HEK293T (cell line): ENCODE results near the gene TACC2.

ENCODE experiments used
- CTCF ChIA-PET: fragments of 350-600 bp; formaldehyde crosslinking; extraction: SDS; loops from one replicate; lab custom pipeline; 2021; ENCODE audit warnings: antibody characterized with exemption, inconsistent platforms; lab: Yijun Ruan, JAX
- POLR2A ChIA-PET: fragments of 350-600 bp; formaldehyde crosslinking; extraction: SDS; loops from one replicate; lab custom pipeline; 2020; ENCODE audit warnings: antibody characterized with exemption, inconsistent platforms; lab: Yijun Ruan, JAX
- DNase-seq: peaks from one replicate; pipeline ENCODE4 v3.0.0; 2012; ENCODE audit warnings: mixed read lengths; ENCODE audit errors: extremely low spot score
- ARNT ChIP-seq: fragments of 450-650 bp; IDR thresholded peaks from 2 replicates; pipeline ENCODE4 v1.6.1; 2017; ENCODE audit warnings: mild to moderate bottlenecking
- BHLHE40 ChIP-seq: fragments of 450-650 bp; IDR thresholded peaks from 2 replicates; pipeline ENCODE4 v1.6.1; 2016; ENCODE audit warnings: mild to moderate bottlenecking, moderate library complexity, borderline replicate concordance
- CTBP1 ChIP-seq: fragments of 450-650 bp; IDR thresholded peaks from 2 replicates; pipeline ENCODE4 v1.6.1; 2016; ENCODE audit warnings: borderline replicate concordance
- ELF4 ChIP-seq: fragments of 450-650 bp; IDR thresholded peaks from 2 replicates; pipeline ENCODE4 v1.6.1; 2017; ENCODE audit warnings: antibody characterized with exemption
- FOXA1 ChIP-seq: fragments of 450-650 bp; IDR thresholded peaks from 2 replicates; pipeline ENCODE4 v1.6.1; 2016; ENCODE audit warnings: mild to moderate bottlenecking
- FOXK2 ChIP-seq: fragments of 450-650 bp; IDR thresholded peaks from 2 replicates; pipeline ENCODE4 v1.6.1; 2016; ENCODE audit warnings: mild to moderate bottlenecking
- FOXM1 ChIP-seq: fragments of 450-650 bp; IDR thresholded peaks from 2 replicates; pipeline ENCODE4 v1.6.1; 2017; ENCODE audit warnings: mild to moderate bottlenecking, borderline replicate concordance
- HDGF ChIP-seq: fragments of 450-650 bp; IDR thresholded peaks from 2 replicates; pipeline ENCODE4 v1.6.1; 2017; ENCODE audit warnings: antibody characterized with exemption, borderline replicate concordance
- L3MBTL2 ChIP-seq: fragments of 450-650 bp; conservative IDR thresholded peaks from 2 replicates; pipeline ENCODE4 v1.6.1; 2016; ENCODE audit warnings: mild to moderate bottlenecking
- LEF1 ChIP-seq: fragments of 450-650 bp; IDR thresholded peaks from 2 replicates; pipeline ENCODE4 v1.6.1; 2017; ENCODE audit warnings: mild to moderate bottlenecking, borderline replicate concordance
- NFRKB ChIP-seq: fragments of 450-650 bp; IDR thresholded peaks from 2 replicates; pipeline ENCODE4 v1.6.1; 2016; ENCODE audit warnings: mild to moderate bottlenecking, moderate library complexity
- PKNOX1 ChIP-seq: fragments of 450-650 bp; IDR thresholded peaks from 2 replicates; pipeline ENCODE4 v1.6.1; 2016
- SP1 ChIP-seq: fragments of 450-650 bp; IDR thresholded peaks from 2 replicates; pipeline ENCODE4 v1.6.1; 2017
- SUZ12 ChIP-seq: fragments of 450-650 bp; IDR thresholded peaks from 2 replicates; pipeline ENCODE4 v1.6.1; 2016; ENCODE audit warnings: mild to moderate bottlenecking
- TARDBP ChIP-seq: fragments of 450-650 bp; IDR thresholded peaks from 2 replicates; pipeline ENCODE4 v1.6.1; 2016
- ZNF384 ChIP-seq: fragments of 450-650 bp; IDR thresholded peaks from 2 replicates; pipeline ENCODE4 v1.6.1; 2016

TACC2 gene

GRCh38 chr10:122207596-122207995, 218.6 kb downstream of the TACC2 start:
- ChIA-PET CTCF (interaction anchor here (0.8 kb wide), 1 partner anchor 12 kb away, joined by 4 read pairs; no protein-coding TSS in a partner anchor), POLR2A (no interaction called here)
- TF ChIP-seq CTBP1 (no peak), FOXK2 (no peak), ZNF384 (no peak), BHLHE40 (no peak), FOXA1 (no peak), SUZ12 (no peak), NFRKB (no peak), ELF4 (no peak), TARDBP (no peak), HDGF (no peak), ARNT (no peak), PKNOX1 (no peak), FOXM1 (no peak), SP1 (no peak), LEF1 (no peak)
- no peak for DNase-seq

GRCh38 chr10:122208571-122209430, 219.8 kb downstream of the TACC2 start:
- CTCF ChIA-PET, result no interaction called here
- POLR2A ChIA-PET, result no interaction called here
- no peak for DNase-seq
- TF ChIP-seq CTBP1, result no peak
- no peak for TF ChIP-seq FOXM1
- no peak for TF ChIP-seq ZNF384
- no peak for TF ChIP-seq BHLHE40
- TF ChIP-seq L3MBTL2, result no peak
- no peak for TF ChIP-seq NFRKB
- no peak for TF ChIP-seq FOXK2
- no peak for TF ChIP-seq ELF4
- no peak for TF ChIP-seq SP1
- TF ChIP-seq FOXA1, result no peak
- no peak for TF ChIP-seq LEF1
- no peak for TF ChIP-seq ARNT

- CTCF ChIA-PET, result no interaction called here
- DNase-seq, result no peak
- TF ChIP-seq PKNOX1, result no peak
- TF ChIP-seq FOXA1, result no peak
- no peak for TF ChIP-seq BHLHE40
- no peak for TF ChIP-seq FOXM1
- no peak for TF ChIP-seq CTBP1
- no peak for TF ChIP-seq LEF1
- TF ChIP-seq FOXK2, result no peak
- TF ChIP-seq TARDBP, result no peak
- TF ChIP-seq ARNT, result no peak
- no peak for TF ChIP-seq NFRKB
- TF ChIP-seq SUZ12, result no peak
- TF ChIP-seq ZNF384, result no peak
- TF ChIP-seq ELF4, result no peak
- no peak for TF ChIP-seq SP1
- no peak for TF ChIP-seq HDGF
- TF ChIP-seq L3MBTL2, result no peak
- POLR2A ChIA-PET, result no interaction called here
Observed at GRCh38 chr10:122210481-122211265, 221.7 kb downstream of the TACC2 start.

GRCh38 chr10:122213364-122213763, 224.4 kb downstream of the TACC2 start:
- POLR2A ChIA-PET, result no interaction called here
- CTCF ChIA-PET, result no interaction called here
- DNase-seq, result no peak
- TF ChIP-seq PKNOX1 (no peak), ELF4 (no peak), FOXM1 (no peak), ARNT (no peak), BHLHE40 (no peak), SP1 (no peak), FOXK2 (no peak), NFRKB (no peak), LEF1 (no peak), HDGF (no peak), CTBP1 (no peak), L3MBTL2 (no peak), SUZ12 (no peak), FOXA1 (no peak)

GRCh38 chr10:122213766-122214165, 224.8 kb downstream of the TACC2 start:
- POLR2A ChIA-PET, result no interaction called here

GRCh38 chr10:122216047-122216446, 227.1 kb downstream of the TACC2 start:
- POLR2A ChIA-PET, result no interaction called here
- CTCF ChIA-PET, result no interaction called here
- DNase-seq, result no peak
- TF ChIP-seq L3MBTL2 (no peak), PKNOX1 (no peak), HDGF (no peak), BHLHE40 (no peak), ZNF384 (no peak), FOXM1 (no peak), CTBP1 (no peak), NFRKB (no peak), FOXA1 (no peak), LEF1 (no peak), SUZ12 (no peak), ELF4 (no peak), SP1 (no peak), ARNT (no peak)

More at GRCh38 chr10:122213766-122214165, 224.8 kb downstream of the TACC2 start:
- DNase-seq, result no peak
- no peak for TF ChIP-seq TARDBP
- CTCF ChIA-PET, result no interaction called here
